Measurements from ENCODE around the gene SLC35F1. TPM values are rescaled to one million over a fixed set of nuclear protein-coding genes. Genes with fewer than 3 reads are reported as not detected.

SLC35F1 gene
- total and polyA plus RNA-seq, 2 donors (not counting 1 experiment from before 2014, with no cell fraction given): 0.09 to 0.17 TPM

- Histone ChIP-seq H3K27ac (ENCODE audit: insufficient read depth, low read length) (no peak overlapping the region), H4K20me1 (ENCODE audit: control insufficient read depth, extremely low read depth, insufficient read depth, low read length) (no peaks in the 10 kb centered on the region), H3K27me3 (ENCODE audit: control insufficient read depth, insufficient read depth, low read length) (no peaks in the 10 kb centered on the region)
Observed at GRCh38 chr6:117919275-117919674, 12.2 kb downstream of the SLC35F1 start.

DNA sequence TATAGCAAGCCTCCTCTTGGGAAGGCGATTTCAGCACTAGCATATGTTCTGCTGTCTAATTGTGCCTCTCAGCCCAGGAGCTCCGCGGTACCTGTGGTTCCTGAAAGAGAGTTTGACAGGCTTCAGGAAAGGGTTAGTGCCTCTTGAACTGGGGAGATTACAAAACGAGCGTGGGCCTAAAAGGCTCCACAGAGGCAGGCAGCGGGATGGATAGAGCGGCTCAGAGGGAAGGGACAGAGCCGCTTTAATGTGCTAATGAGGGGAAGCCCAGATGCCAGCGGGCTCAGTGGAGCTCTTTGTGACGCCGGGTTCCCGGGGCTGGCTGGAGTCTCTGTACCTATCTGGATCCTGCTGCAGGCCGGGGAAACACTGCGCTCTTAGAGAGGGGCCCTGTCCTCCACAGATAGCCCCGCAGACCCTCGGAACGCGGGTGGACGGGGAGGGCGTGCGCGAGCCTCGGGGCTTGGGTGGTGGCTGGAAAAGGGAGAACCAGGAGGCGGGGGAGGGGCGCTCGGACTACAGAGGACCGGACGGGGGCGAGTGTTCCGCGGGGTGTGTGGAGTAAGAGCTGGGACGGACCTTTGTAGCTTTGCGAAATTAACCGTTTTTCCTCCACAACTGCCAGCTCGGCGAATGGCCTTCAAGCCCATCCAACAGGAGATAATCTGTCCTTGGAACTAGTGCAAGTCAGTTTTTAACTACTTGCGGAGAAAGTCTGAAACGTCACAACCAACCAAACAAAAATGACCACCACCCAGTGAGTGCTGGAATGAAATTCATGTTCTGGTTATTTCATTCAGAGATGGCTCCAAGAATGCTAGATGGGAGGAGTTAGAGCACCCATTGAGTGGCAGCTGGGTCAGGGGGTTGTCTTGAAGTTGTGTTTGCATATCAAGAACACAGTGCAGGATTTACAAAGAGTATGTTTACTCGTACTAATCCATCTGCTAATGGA, 13.0 kb downstream of the SLC35F1 start:
- Histone ChIP-seq H4K20me1 (ENCODE audit: control insufficient read depth, extremely low read depth, insufficient read depth, low read length) (no peaks in the 10 kb centered on the region), H2AFZ (ENCODE audit: low read length) (no peak overlapping the region), H3K4me1 (ENCODE audit: control insufficient read depth, extremely low read depth, insufficient read depth, low read length) (no peaks in the 10 kb centered on the region), H3K9ac (ENCODE audit: insufficient read depth, low read length) (no peak overlapping the region), H3K4me2 (ENCODE audit: extremely low read depth, insufficient read depth, low read length) (no peak overlapping the region), H3K36me3 (ENCODE audit: control insufficient read depth, insufficient read depth, low read length) (no peaks in the 10 kb centered on the region), H3K79me2 (ENCODE audit: control insufficient read depth, insufficient read depth, low read length) (no peaks in the 10 kb centered on the region), H3K4me3 (replicated peaks in 1 of 4; ENCODE audit: control extremely low read depth in 1 of 4, insufficient read depth in 1 of 4, low read depth in 3 of 4, low read length in 4 of 4) (peak overlapping the region in 2 of 4 experiments; percentile 10 to 28), H3K27me3 (ENCODE audit: control insufficient read depth, insufficient read depth, low read length) (no peaks in the 10 kb centered on the region), H3K9me3 (ENCODE audit: control insufficient read depth, insufficient read depth, low read depth, low read length) (no peaks in the 10 kb centered on the region), H3K27ac (ENCODE audit: insufficient read depth, low read length) (no peak overlapping the region)
- peak in 1 of 2 donors; percentile 3 for DNase-seq (ENCODE audit: low read depth in 2 of 2)
- no peak for TF ChIP-seq EZH2 (IDR thresholded peaks at IDR 0.05; ENCODE audit: low read length, missing control alignments)
- TF ChIP-seq, protein P1, sequence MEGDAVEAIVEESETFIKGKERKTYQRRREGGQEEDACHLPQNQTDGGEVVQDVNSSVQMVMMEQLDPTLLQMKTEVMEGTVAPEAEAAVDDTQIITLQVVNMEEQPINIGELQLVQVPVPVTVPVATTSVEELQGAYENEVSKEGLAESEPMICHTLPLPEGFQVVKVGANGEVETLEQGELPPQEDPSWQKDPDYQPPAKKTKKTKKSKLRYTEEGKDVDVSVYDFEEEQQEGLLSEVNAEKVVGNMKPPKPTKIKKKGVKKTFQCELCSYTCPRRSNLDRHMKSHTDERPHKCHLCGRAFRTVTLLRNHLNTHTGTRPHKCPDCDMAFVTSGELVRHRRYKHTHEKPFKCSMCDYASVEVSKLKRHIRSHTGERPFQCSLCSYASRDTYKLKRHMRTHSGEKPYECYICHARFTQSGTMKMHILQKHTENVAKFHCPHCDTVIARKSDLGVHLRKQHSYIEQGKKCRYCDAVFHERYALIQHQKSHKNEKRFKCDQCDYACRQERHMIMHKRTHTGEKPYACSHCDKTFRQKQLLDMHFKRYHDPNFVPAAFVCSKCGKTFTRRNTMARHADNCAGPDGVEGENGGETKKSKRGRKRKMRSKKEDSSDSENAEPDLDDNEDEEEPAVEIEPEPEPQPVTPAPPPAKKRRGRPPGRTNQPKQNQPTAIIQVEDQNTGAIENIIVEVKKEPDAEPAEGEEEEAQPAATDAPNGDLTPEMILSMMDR (conservative IDR thresholded peaks at IDR 0.05 in 1 of 2, IDR thresholded peaks at IDR 0.05 in 1 of 2; ENCODE audit: low read depth in 1 of 2, low read length in 2 of 2): no peak

More at GRCh38 chr6:117919275-117919674, 12.2 kb downstream of the SLC35F1 start:
- no peaks in the 10 kb centered on the region for H3K9me3 ChIP-seq (ENCODE audit: control insufficient read depth, insufficient read depth, low read depth, low read length)
- DNase-seq (ENCODE audit: low read depth in 2 of 2): no peak
- H3K9ac ChIP-seq (ENCODE audit: insufficient read depth, low read length): no peak overlapping the region
- H3K4me2 ChIP-seq (ENCODE audit: extremely low read depth, insufficient read depth, low read length): no peak overlapping the region
- H3K4me3 ChIP-seq (replicated peaks in 1 of 4; ENCODE audit: control extremely low read depth in 1 of 4, insufficient read depth in 1 of 4, low read depth in 3 of 4, low read length in 4 of 4): no peak overlapping the region
- no peak overlapping the region for H2AFZ ChIP-seq (ENCODE audit: low read length)
- no peaks in the 10 kb centered on the region for H3K4me1 ChIP-seq (ENCODE audit: control insufficient read depth, extremely low read depth, insufficient read depth, low read length)
- no peaks in the 10 kb centered on the region for H3K79me2 ChIP-seq (ENCODE audit: control insufficient read depth, insufficient read depth, low read length)
- no peak for TF ChIP-seq EZH2 (IDR thresholded peaks at IDR 0.05; ENCODE audit: low read length, missing control alignments)
- TF ChIP-seq, protein P1 (conservative IDR thresholded peaks at IDR 0.05 in 1 of 2, IDR thresholded peaks at IDR 0.05 in 1 of 2; ENCODE audit: low read depth in 1 of 2, low read length in 2 of 2): no peak
- H3K36me3 ChIP-seq (ENCODE audit: control insufficient read depth, insufficient read depth, low read length): no peaks in the 10 kb centered on the region

- no peaks in the 10 kb centered on the region for H3K4me1 ChIP-seq (ENCODE audit: control insufficient read depth, extremely low read depth, insufficient read depth, low read length)
- no peak overlapping the region for H2AFZ ChIP-seq (ENCODE audit: low read length)
- no peaks in the 10 kb centered on the region for H3K36me3 ChIP-seq (ENCODE audit: control insufficient read depth, insufficient read depth, low read length)
- H3K4me2 ChIP-seq (ENCODE audit: extremely low read depth, insufficient read depth, low read length): no peak overlapping the region
- TF ChIP-seq EZH2 (IDR thresholded peaks at IDR 0.05; ENCODE audit: low read length, missing control alignments): no peak
- TF ChIP-seq, protein P1 (conservative IDR thresholded peaks at IDR 0.05 in 1 of 2, IDR thresholded peaks at IDR 0.05 in 1 of 2; ENCODE audit: low read depth in 1 of 2, low read length in 2 of 2): no peak
- no peak overlapping the region for H3K27ac ChIP-seq (ENCODE audit: insufficient read depth, low read length)
- no peaks in the 10 kb centered on the region for H3K27me3 ChIP-seq (ENCODE audit: control insufficient read depth, insufficient read depth, low read length)
- H3K79me2 ChIP-seq (ENCODE audit: control insufficient read depth, insufficient read depth, low read length): no peaks in the 10 kb centered on the region
- H3K4me3 ChIP-seq (replicated peaks in 1 of 4; ENCODE audit: control extremely low read depth in 1 of 4, insufficient read depth in 1 of 4, low read depth in 3 of 4, low read length in 4 of 4): no peak overlapping the region
- H3K9me3 ChIP-seq (ENCODE audit: control insufficient read depth, insufficient read depth, low read depth, low read length): no peaks in the 10 kb centered on the region
- no peak overlapping the region for H3K9ac ChIP-seq (ENCODE audit: insufficient read depth, low read length)
- no peak for DNase-seq (ENCODE audit: low read depth in 2 of 2)
- H4K20me1 ChIP-seq (ENCODE audit: control insufficient read depth, extremely low read depth, insufficient read depth, low read length): no peaks in the 10 kb centered on the region
Observed at GRCh38 chr6:117924690-117925089, 17.6 kb downstream of the SLC35F1 start.
